Stimulated activated CD4-positive, alpha-beta T cell treated with anti-CD3 and anti-CD28 coated beads, Interleukin-4, amount 100 ng/mL, for 1 hour (primary cell): ENCODE data around the gene HLX.
A peak's percentile ranks its signal among the peaks of the same experiment; 100 is the strongest.

ENCODE experiments used
- DNase-seq: peaks from one replicate; pipeline ENCODE4 v3.0.0-alpha.2; 2020

The HLX gene, protein sequence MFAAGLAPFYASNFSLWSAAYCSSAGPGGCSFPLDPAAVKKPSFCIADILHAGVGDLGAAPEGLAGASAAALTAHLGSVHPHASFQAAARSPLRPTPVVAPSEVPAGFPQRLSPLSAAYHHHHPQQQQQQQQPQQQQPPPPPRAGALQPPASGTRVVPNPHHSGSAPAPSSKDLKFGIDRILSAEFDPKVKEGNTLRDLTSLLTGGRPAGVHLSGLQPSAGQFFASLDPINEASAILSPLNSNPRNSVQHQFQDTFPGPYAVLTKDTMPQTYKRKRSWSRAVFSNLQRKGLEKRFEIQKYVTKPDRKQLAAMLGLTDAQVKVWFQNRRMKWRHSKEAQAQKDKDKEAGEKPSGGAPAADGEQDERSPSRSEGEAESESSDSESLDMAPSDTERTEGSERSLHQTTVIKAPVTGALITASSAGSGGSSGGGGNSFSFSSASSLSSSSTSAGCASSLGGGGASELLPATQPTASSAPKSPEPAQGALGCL

GRCh38 chr1:220879076-220879508, at the start of gene HLX:
TSS of gene HLX (plus strand) at chr1:220879443. CDS start at chr1:220879858, 415 bp downstream.
- DNase-seq, result peak; percentile 23

- DNase-seq, result no peak
These were observed 45.8 kb upstream of the HLX start for GRCh38 chr1:220833436-220833835.

DNA sequence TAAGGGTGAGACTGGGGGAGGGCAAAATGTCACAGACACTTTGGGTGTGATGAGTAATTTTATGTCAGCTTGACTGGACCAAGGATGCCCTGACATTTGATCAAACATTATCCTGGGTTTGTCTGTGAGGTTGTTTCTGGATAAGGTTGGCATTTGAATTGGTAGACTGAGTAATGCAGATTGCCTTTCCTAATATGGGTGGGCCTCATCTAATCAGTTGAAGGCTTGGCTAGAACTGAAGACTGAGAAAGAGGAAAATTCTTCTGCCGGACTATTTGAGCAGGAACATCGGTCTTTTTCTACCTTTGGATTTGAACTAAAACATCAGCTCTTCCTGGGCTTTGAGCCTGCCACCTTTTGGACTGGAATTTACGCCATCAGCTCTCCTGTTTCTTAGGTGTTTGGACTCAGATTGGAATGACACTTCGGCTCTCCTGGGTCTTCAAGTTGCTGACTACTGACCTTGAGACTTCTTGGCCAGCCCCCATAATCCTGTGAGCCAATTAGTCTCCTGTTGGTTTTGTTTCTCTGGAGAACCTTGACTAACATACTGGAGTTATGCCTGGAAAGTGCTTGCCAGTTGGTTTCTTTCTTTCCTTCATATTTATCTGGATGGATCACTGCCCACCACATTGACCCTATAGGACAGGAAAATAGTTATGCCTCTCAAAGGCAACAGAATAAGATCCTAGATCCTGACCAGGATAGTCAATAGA, 44.9 kb upstream of the HLX start:
- no peak for DNase-seq

DNA sequence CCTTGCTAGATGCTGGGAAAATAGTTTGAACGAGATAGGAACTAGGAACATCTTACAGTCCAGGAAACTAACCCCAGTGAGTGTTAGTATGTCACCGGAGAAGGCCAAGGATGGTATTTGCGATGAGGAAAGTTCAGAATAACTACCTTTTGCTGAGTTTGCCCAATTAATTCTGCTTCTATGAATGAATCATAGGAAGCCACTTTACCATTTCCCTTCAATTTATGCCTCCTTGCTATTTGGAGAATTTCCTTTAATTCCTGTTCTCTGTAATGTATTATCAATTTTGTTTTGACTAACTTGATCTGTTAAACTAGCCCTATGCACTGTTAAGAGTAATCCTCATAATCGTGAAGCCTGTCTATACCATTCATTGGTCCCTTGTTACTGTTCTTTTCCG, 40.7 kb upstream of the HLX start:
- no peak for DNase-seq

GRCh38 chr1:220839474-220839873, 39.8 kb upstream of the HLX start:
- no peak for DNase-seq

GRCh38 chr1:220841293-220841692, 38.0 kb upstream of the HLX start:
- DNase-seq, result no peak

DNA sequence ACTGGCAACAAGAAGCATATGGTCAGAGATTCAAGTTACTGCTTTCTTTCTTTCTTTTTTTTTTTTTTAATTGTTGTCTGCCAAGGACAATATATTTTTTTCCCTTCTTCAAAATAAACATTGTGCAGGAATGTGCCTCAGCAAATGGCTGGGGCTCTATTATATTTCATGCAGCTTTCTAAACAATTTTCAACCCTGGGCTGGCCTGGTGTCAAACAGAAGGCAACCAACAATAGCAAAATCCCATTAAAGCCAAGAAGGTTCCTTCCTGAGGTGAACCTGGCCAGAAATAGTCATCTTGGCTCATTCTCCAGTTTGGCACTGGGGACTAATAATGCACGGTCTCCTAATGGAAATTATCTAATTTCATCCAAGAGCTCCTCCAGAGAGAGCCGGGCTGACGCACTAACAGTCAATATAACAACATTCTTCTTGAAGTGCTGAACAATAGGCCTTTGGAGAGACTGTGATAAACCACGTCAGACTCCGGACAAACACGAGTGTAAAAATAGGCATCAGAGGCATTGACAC, 35.7 kb upstream of the HLX start:
- DNase-seq, result no peak

DNA sequence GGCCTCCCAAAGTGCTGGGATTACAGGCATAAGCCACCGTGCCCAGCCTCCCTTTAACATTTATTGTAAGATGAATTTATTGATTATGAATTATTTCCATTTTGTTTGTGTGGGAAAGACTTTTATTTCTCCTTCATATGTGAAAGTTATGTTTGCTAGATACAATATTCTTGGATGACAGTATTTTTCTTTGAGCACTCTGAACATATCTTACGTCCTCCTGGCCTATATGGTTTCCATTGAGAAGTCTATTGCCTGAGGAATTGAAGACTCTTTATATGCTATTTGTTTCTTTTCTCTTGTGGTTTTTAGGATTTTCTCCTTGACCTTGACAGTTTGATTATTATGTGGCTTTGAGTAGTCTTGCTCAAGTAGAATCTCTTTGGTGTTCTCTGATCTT, 26.8 kb upstream of the HLX start:
- no peak for DNase-seq

GRCh38 chr1:220872296-220872695, 6.9 kb upstream of the HLX start:
- DNase-seq, result no peak

- no peak for DNase-seq
These were observed 6.2 kb upstream of the HLX start for GRCh38 chr1:220873087-220873486.

GRCh38 chr1:220873868-220874655, 5.2 kb upstream of the HLX start:
- DNase-seq, result no peak

DNA sequence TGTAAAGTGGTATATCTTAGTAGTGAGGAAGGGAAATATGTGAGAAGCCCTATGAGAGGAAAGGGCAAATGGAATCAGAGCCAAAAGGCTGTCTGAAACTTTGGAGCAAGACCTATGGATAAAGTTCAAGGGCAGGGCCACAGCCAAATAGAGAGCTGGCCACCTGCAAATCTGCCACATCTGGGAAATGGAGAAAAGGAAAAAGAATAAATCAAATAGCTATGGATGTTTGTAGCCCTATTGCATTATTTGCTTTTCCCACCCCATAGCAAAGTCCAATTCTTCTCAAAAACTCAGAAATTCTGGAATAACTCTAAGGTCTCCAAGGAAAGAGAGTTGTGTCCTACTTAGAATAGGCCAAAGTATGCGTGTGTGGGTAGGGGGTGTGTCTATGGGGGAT, 4.0 kb upstream of the HLX start:
- DNase-seq, result no peak

- DNase-seq, result no peak
These were observed 2.5 kb upstream of the HLX start for GRCh38 chr1:220876511-220877376.

DNA sequence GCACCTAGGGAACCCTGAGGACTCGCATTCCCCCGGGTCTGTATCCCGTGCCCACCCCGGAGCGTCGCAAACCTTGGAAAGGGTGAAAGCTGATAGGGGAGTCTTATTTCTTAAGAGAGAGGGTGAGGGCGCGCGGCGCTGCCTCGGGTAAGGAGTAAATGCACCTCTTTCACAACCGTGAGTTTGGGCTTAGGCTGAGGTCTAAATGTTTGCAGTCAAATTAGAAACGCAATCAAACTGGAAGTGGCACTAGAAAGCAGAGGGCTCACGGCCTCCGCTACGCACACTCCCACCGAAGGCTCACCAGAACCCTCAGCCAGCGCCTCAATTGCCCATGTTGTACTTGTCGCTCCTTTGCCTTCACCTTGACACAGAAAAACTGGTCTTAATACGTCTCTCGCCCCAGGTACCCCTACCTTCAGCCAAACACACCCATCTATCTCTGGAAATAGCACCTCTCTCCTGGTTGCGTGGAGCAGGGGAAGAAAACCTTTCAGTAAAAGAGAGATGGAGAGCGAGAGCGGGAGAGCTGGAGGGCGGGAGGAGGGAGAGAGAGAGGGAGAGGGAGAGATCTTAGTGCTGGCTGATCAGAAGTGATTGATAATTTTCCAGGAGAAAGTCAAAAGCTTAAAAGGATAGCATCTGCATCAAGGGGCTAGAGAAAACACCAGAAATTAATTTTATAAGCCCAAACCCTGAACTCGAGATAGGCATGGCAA, 1.7 kb upstream of the HLX start:
- no peak for DNase-seq

DNA sequence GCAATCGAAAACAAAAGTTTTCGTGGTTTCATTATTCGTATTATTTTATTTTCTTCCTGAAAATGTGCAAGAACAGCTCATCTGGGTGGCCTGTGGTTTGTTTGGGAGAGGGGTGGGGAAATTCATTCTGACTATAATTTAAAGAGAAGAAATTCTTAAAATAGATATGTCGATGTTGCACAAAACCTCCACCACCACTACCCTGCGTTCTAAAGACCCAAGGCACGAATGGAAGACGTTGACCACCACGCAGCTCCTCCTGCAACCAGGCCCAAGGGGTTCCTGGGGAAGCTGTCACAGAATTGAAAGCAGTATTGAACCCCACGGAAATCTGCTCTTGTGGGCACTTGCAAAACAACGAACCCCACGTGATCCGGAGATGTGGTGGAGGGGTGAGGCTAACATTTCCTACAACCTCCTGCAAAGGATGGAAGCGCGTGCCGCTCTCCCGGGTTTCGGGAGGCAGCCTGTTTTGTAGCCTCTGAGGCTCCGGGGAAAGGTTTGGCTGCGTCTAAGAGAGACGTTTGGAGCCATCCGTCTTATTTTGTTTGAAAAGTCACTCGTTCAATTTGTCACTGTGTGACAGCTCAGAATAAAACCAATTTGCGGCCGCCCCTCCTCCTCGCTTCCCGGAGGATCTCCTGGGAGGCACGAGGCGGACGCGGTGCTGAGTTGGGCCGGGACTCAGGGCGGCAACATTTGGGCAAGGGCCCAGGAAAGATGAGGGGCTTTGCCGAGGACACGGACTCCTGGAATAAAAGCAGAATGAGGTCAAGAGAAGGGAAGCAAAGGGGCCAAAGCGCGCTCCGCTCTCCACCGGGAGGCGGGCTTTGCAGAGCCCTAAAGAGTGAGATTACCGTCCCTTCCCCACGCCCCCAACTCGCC, 810 bp upstream of the HLX start:
- no peak for DNase-seq

DNA sequence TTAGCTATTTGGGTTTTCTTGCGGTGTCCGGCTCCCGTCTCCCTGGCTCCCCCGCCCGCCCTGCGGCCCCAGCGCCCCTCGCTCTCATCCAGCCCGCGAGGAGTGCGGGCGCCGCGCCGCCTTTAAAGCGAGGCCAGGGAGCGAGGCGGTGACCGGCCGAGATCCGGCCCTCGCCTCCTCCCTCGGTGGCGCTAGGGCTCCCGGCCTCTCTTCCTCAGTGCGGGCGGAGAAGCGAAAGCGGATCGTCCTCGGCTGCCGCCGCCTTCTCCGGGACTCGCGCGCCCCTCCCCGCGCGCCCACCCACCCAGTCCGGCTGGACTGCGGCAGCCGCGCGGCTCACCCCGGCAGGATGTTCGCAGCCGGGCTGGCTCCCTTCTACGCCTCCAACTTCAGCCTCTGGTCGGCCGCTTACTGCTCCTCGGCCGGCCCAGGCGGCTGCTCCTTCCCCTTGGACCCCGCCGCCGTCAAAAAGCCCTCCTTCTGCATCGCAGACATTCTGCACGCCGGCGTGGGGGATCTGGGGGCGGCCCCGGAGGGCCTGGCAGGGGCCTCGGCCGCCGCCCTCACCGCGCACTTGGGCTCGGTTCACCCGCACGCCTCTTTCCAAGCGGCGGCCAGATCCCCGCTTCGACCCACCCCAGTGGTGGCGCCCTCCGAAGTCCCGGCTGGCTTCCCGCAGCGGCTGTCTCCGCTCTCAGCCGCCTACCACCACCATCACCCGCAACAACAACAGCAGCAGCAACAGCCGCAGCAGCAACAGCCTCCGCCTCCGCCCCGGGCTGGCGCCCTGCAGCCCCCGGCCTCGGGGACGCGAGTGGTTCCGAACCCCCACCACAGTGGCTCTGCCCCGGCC, 492 bp downstream of the HLX start:
- no peak for DNase-seq

GRCh38 chr1:220880362-220880670, 1.1 kb downstream of the HLX start:
- DNase-seq, result no peak

- DNase-seq, result no peak
These were observed 1.7 kb downstream of the HLX start for GRCh38 chr1:220880726-220881506.
